Stimulated activated CD4-positive, alpha-beta T cell treated with anti-CD3 and anti-CD28 coated beads, TNF-alpha, amount 100 ng/mL, for 1 hour (primary cell): ENCODE measurements around the gene FAM3C.

Experiments used
- DNase-seq, 3 donors: peaks; one replicate each; pipeline ENCODE4 v3.0.0-alpha.2; 2020; ENCODE audit warnings: low read depth in 3 of 3, low spot score in 1 of 3

The FAM3C gene

GRCh38 chr7:121383235-121383910 is 12.7 kb downstream of the FAM3C start:
- no peak for DNase-seq

GRCh38 chr7:121382473-121382872 is 13.6 kb downstream of the FAM3C start:
- no peak for DNase-seq

GRCh38 chr7:121379930-121380329 is 16.2 kb downstream of the FAM3C start:
- DNase-seq = no peak

GRCh38 chr7:121376979-121377378 is 19.1 kb downstream of the FAM3C start:
- no peak for DNase-seq

GRCh38 chr7:121373177-121373576 is 22.9 kb downstream of the FAM3C start:
- no peak for DNase-seq

- no peak for DNase-seq
These were observed 23.6 kb downstream of the FAM3C start for GRCh38 chr7:121372376-121373010.

GRCh38 chr7:121371883-121372282 is 24.2 kb downstream of the FAM3C start:
- DNase-seq = no peak

- DNase-seq = no peak
These were observed 24.7 kb downstream of the FAM3C start for GRCh38 chr7:121371367-121371766.

GRCh38 chr7:121369462-121369861 is 26.6 kb downstream of the FAM3C start:
- DNase-seq = no peak

GRCh38 chr7:121366852-121367431 is 29.2 kb downstream of the FAM3C start:
- peak in 1 of 3 donors; percentile 3 for DNase-seq

- DNase-seq = no peak
These were observed 35.5 kb downstream of the FAM3C start for GRCh38 chr7:121360564-121360963.

- DNase-seq = no peak
These were observed 40.5 kb downstream of the FAM3C start for GRCh38 chr7:121355574-121355973.

- no peak for DNase-seq
These were observed 43.8 kb downstream of the FAM3C start for GRCh38 chr7:121352323-121352722.

GRCh38 chr7:121351682-121352081 is 44.4 kb downstream of the FAM3C start:
- no peak for DNase-seq

- DNase-seq = no peak
These were observed 51.6 kb downstream of the FAM3C start for GRCh38 chr7:121344497-121344896.

GRCh38 chr7:121344093-121344492 is 52.0 kb downstream of the FAM3C start:
- DNase-seq = no peak

- DNase-seq = no peak
These were observed 52.8 kb downstream of the FAM3C start for GRCh38 chr7:121343302-121343701.

- no peak for DNase-seq
These were observed 53.5 kb downstream of the FAM3C start for GRCh38 chr7:121342631-121343030.

- no peak for DNase-seq
These were observed 54.2 kb downstream of the FAM3C start for GRCh38 chr7:121341933-121342332.

GRCh38 chr7:121339082-121339481 is 57.0 kb downstream of the FAM3C start:
- DNase-seq = no peak

GRCh38 chr7:121337398-121337797 is 58.7 kb downstream of the FAM3C start:
- DNase-seq = no peak

GRCh38 chr7:121336579-121336978 is 59.5 kb downstream of the FAM3C start:
- DNase-seq = no peak
